Mucosa of descending colon (tissue), 3 donors: Measurements from ENCODE around the gene PDILT. TPM values are rescaled to one million over a fixed set of nuclear protein-coding genes. Genes with fewer than 3 reads are reported as not detected.

Source experiments
- ATAC-seq: fragments of 200-7000 bp; cut with Tn5 transposase; one replicate; pipeline ENCODE4 v1.9.1; 2020; ENCODE audit warnings: mild to moderate bottlenecking, moderate library complexity
- DNase-seq, 3 donors: peaks; one replicate each; pipeline ENCODE4 v3.0.0-alpha.2; 2020
- H3K36me3 ChIP-seq: fragments of 200-600 bp; one replicate; pipeline ENCODE4 v1.8.0; 2021; ENCODE audit warnings: low read depth, mild to moderate bottlenecking
- H3K4me1 ChIP-seq: fragments of 200-600 bp; one replicate; pipeline ENCODE4 v1.8.0; 2021; ENCODE audit warnings: low read depth, mild to moderate bottlenecking
- H3K4me3 ChIP-seq: fragments of 200-600 bp; one replicate; pipeline ENCODE4 v1.8.0; 2021; ENCODE audit warnings: mild to moderate bottlenecking
- H3K9me3 ChIP-seq: fragments of 200-600 bp; one replicate; pipeline ENCODE4 v1.8.0; 2021; ENCODE audit warnings: mild to moderate bottlenecking
- intact Hi-C, 2 donors: fragments of 100-400 bp; cut with DNase I in 1 of 2; cut with micrococcal nuclease in 1 of 2; formaldehyde crosslinking; loops; one replicate each; pipeline versions ENCODE4 v1.11.0 to v1.11.1; 2022; cut with DNase I, micrococcal nuclease
- total RNA-seq, 3 donors: library from RNA; stranded (reverse); fragmentation: NEBNext Ultra II Directional in 2 of 3; extraction: Animal tissue kit (Norgen Biotek cat#: 25700) in 2 of 3; gene quantifications; one replicate each; pipeline versions ENCODE4 v1.2.1 to v1.2.4, GENCODE V29; 2021 to 2023
- TF ChIP-seq, protein P1 (sequence below): fragments of 200-600 bp; IDR thresholded peaks from one replicate; pipeline ENCODE4 v1.8.0; 2022; ENCODE audit warnings: antibody characterized with exemption, mild to moderate bottlenecking
- donor health status: DM: no; HTN: no; CAD: no; lungs with moderate emphysema.
- donor health status: DM: no; HTN: no; CAD: no.
- donor health status: DM: no; HTN: yes; CAD: no.

PDILT gene
- total RNA-seq, 3 donors from 2014 or later = not detected

DNA sequence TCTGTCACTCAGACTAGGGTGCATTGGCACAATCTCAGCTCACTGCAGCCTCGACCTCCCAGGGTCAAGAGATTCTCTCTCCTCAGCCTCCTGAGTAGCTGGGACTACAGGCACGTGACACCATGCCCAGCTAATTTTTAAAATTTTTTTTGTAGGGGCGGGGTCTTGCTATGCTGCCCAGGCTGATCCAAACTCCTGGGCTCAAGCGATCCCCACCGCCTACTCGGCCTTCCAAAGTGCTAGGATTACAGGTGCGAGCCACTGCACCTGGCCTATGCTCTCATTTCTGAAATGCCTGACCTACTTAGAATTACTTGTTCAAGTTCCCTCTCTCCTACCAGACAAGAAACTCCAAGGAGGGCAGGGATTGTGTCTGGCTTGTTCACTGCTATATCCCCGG lies 72.1 kb downstream of the PDILT start:
- ATAC-seq (no peak), DNase-seq (no peak)
- TF ChIP-seq, protein P1, sequence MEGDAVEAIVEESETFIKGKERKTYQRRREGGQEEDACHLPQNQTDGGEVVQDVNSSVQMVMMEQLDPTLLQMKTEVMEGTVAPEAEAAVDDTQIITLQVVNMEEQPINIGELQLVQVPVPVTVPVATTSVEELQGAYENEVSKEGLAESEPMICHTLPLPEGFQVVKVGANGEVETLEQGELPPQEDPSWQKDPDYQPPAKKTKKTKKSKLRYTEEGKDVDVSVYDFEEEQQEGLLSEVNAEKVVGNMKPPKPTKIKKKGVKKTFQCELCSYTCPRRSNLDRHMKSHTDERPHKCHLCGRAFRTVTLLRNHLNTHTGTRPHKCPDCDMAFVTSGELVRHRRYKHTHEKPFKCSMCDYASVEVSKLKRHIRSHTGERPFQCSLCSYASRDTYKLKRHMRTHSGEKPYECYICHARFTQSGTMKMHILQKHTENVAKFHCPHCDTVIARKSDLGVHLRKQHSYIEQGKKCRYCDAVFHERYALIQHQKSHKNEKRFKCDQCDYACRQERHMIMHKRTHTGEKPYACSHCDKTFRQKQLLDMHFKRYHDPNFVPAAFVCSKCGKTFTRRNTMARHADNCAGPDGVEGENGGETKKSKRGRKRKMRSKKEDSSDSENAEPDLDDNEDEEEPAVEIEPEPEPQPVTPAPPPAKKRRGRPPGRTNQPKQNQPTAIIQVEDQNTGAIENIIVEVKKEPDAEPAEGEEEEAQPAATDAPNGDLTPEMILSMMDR = no peak
- no peaks in the 10 kb centered on the region for H3K36me3 ChIP-seq
- H3K4me3 ChIP-seq = no peak overlapping the region
- intact Hi-C loops = no loop called here
- H3K9me3 ChIP-seq = no peaks in the 10 kb centered on the region
- H3K4me1 ChIP-seq = no peaks in the 10 kb centered on the region

- ATAC-seq (no peak), DNase-seq (no peak)
- H3K36me3 ChIP-seq = no peaks in the 10 kb centered on the region
- no peaks in the 10 kb centered on the region for H3K9me3 ChIP-seq
- intact Hi-C loops = no loop called here
- H3K4me3 ChIP-seq = no peak overlapping the region
- no peaks in the 10 kb centered on the region for H3K4me1 ChIP-seq
- TF ChIP-seq, protein P1 = no peak
These were observed 72.9 kb downstream of the PDILT start for GRCh38 chr16:20331635-20332034.

GRCh38 chr16:20329392-20330138 lies 75.0 kb downstream of the PDILT start:
- TF ChIP-seq, protein P1 = no peak
- intact Hi-C loops = no loop called here
- H3K4me1 ChIP-seq = no peaks in the 10 kb centered on the region
- H3K9me3 ChIP-seq = no peaks in the 10 kb centered on the region
- no peaks in the 10 kb centered on the region for H3K36me3 ChIP-seq
- no peak overlapping the region for H3K4me3 ChIP-seq
- DNase-seq = no peak
- no peak for ATAC-seq

- intact Hi-C loops = no loop called here
- ATAC-seq (no peak), DNase-seq (no peak)
- Histone ChIP-seq H3K9me3 (no peaks in the 10 kb centered on the region), H3K4me3 (no peak within 1 kb of the TSS), H3K4me1 (no peaks in the 10 kb centered on the region), H3K36me3 (no peaks in the 10 kb centered on the region)
- TF ChIP-seq, protein P1 = no peak
These were observed 77.0 kb downstream of the PDILT start, which contains the start of gene GP2 for GRCh38 chr16:20327444-20328041. Gene GP2, minus strand, starts transcription at chr16:20327513. Its CDS starts 1,082 bp downstream, at chr16:20326431.

- DNase-seq (peak in 1 of 3 donors; percentile 4), ATAC-seq (peak; percentile 88)
These were observed 78.2 kb downstream of the PDILT start for GRCh38 chr16:20326321-20326720.

More at GRCh38 chr16:20326321-20326720, 78.2 kb downstream of the PDILT start:
- Histone ChIP-seq H3K36me3 (no peaks in the 10 kb centered on the region), H3K4me1 (no peaks in the 10 kb centered on the region), H3K9me3 (no peaks in the 10 kb centered on the region), H3K4me3 (no peak overlapping the region)
- intact Hi-C loops = no loop called here
- TF ChIP-seq, protein P1 = no peak
